ENCODE results near the gene VSIG10L2. TPM values are rescaled to one million over a fixed set of nuclear protein-coding genes. Genes with fewer than 3 reads are reported as not detected.

The VSIG10L2 gene
- total RNA-seq, 4 donors from 2014 or later, result under 0.01 to 0.27 (median 0.09) TPM; not detected in 1

DNA sequence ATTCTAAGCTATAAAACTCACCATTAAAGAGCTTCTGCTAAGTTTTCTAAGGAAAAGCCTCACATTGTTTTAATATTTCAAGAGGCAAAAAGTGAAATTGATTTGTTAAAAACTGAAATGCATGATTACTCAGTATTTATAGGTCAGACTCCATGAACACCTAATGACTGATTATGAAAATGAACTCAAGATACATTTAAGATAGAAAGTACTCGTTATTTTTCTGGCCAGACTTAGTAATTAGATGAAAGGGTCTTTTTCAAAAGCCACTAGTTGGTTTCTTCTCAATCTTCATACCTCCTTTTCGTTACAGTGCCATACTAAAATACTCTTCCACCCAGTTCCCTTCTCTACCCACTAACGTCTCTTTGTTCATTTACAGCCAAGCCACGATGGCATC, 56.3 kb downstream of the VSIG10L2 start:
- TF ChIP-seq POLR2A (IDR thresholded peaks at IDR 0.05) (no peak), CTCF (IDR thresholded peaks at IDR 0.05) (no peak)
- peaks cover 0 to 16% (median 0%) of the 10 kb centered on the region in 3 donors for H3K36me3 ChIP-seq

More for the DNA sequence above, 56.3 kb downstream of the VSIG10L2 start:
- peaks cover 0 to 2% (median 0%) of the 10 kb centered on the region in 3 donors for H3K4me1 ChIP-seq
- DNase-seq, result no peak
- 77 to 79% methylated on average over 4 of the region's 4 CpGs for WGBS, 2 donors
- H3K27me3 ChIP-seq, result no peaks in the 10 kb centered on the region
- no peak overlapping the region for H3K27ac ChIP-seq
- no peak overlapping the region for H3K4me3 ChIP-seq
- intact Hi-C loops (cut with DNase I), result no loop called here
- H3K9me3 ChIP-seq, result no peaks in the 10 kb centered on the region

Other genes starting within 250 kb of the VSIG10L2 start
- not detected for gene PATE1, start 199.8 kb upstream of the VSIG10L2 start, total RNA-seq
- gene PATE2, start 167.2 kb upstream of the VSIG10L2 start, total RNA-seq, result 1 to 10 TPM in 1 of 4 donors, not detected in 3; 3.1 TPM
- gene PATE3, start 157.9 kb upstream of the VSIG10L2 start, total RNA-seq, result not detected
- gene PATE4, start 112.7 kb upstream of the VSIG10L2 start, total RNA-seq, result not detected
- 1 to 10 TPM; 1.4 to 5.0 (median 4.0) TPM for gene HYLS1, start 58.4 kb upstream of the VSIG10L2 start, total RNA-seq
- 10 to 100 TPM in 2 of 4 donors, 1 to 10 TPM in 2; 9.2 to 11.9 (median 10.7) TPM for gene PUS3, start 42.8 kb upstream of the VSIG10L2 start, total RNA-seq
- under 1 TPM in 1 of 4 donors, not detected in 3; 0.38 TPM for gene DDX25, start 41.5 kb upstream of the VSIG10L2 start, total RNA-seq
- gene CDON, start 116.8 kb downstream of the VSIG10L2 start, total RNA-seq, result 1 to 10 TPM; 2.5 to 5.5 (median 3.4) TPM

Measured in esophagus squamous epithelium (tissue), 5 donors.